Activated CD8-positive, alpha-beta T cell treated with anti-CD3 and anti-CD28 coated beads for 36 hours (primary cell): ENCODE data around the gene GALNT7. TPM values are rescaled to one million over a fixed set of nuclear protein-coding genes. Genes with fewer than 3 reads are reported as not detected.

Experiments
- ATAC-seq: fragments of 200-7000 bp; cut with Tn5 transposase; one replicate; pipeline ENCODE4 v1.10.0; 2021; ENCODE audit warnings: mild to moderate bottlenecking, moderate library complexity
- CTCF ChIA-PET: fragments of 350-600 bp; sonication (Branson Sonifier 250); formaldehyde crosslinking; loops from one replicate; lab custom pipeline; 2021; ENCODE audit warnings: antibody characterized with exemption; lab: Charles Lee
- POLR2A ChIA-PET: fragments of 350-600 bp; sonication (Branson Sonifier 250); formaldehyde crosslinking; loops from one replicate; lab custom pipeline; 2021; ENCODE audit warnings: antibody characterized with exemption; lab: Charles Lee
- DNase-seq: peaks from one replicate; pipeline ENCODE4 v3.0.0-alpha.2; 2020
- H3K27ac Mint-ChIP-seq: one replicate; pipeline ENCODE4 v1.8.0; 2021; ENCODE audit warnings: mild to moderate bottlenecking, mixed read lengths
- H3K27me3 Mint-ChIP-seq: one replicate; pipeline ENCODE4 v1.8.0; 2021; ENCODE audit warnings: mixed read lengths
- H3K36me3 Mint-ChIP-seq: one replicate; pipeline ENCODE4 v1.8.0; 2021; ENCODE audit warnings: low read depth, mixed read lengths
- H3K4me1 Mint-ChIP-seq: one replicate; pipeline ENCODE4 v1.8.0; 2021; ENCODE audit warnings: low read depth, mixed read lengths
- H3K4me3 Mint-ChIP-seq: one replicate; pipeline ENCODE4 v1.8.0; 2021; ENCODE audit warnings: mild to moderate bottlenecking, moderate library complexity, mixed read lengths
- H3K9me3 Mint-ChIP-seq: one replicate; pipeline ENCODE4 v1.8.0; 2021; ENCODE audit warnings: mixed read lengths
- intact Hi-C: fragments of 100-400 bp; cut with micrococcal nuclease; formaldehyde crosslinking; loops from one replicate; pipeline ENCODE4 v1.10.0; 2022
- total RNA-seq, 2 experiments: library from RNA; stranded (reverse); gene quantifications; one replicate each; pipeline ENCODE4 v1.2.3, GENCODE V29; 2021
- TF ChIP-seq, protein P1 (sequence below): fragments of 200-600 bp; IDR thresholded peaks from one replicate; pipeline ENCODE4 v1.8.0; 2022; ENCODE audit warnings: antibody characterized with exemption, mild to moderate bottlenecking

Gene GALNT7
- total RNA-seq, 2 experiments from 2014 or later = 10.2 to 10.4 TPM

DNA sequence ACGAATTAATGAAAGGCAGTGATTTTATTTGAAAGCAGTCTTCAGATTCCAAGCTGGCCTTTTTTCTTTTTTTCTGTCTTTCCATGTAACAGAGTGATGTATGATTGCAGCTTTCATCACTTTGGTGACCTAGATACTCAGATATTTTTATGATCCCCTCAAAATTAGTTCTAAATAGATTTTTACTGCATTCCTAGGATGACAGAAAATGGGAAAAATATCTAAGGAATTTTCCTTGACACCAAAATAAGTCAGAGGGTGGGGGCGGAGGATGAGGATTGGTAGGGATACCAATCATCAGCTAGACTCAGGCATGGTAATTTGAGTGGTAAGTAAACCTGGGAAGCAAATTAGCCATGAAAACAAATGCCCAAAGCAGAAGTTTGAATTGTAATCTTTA lies 177.5 kb downstream of the GALNT7 start:
- TF ChIP-seq, protein P1, sequence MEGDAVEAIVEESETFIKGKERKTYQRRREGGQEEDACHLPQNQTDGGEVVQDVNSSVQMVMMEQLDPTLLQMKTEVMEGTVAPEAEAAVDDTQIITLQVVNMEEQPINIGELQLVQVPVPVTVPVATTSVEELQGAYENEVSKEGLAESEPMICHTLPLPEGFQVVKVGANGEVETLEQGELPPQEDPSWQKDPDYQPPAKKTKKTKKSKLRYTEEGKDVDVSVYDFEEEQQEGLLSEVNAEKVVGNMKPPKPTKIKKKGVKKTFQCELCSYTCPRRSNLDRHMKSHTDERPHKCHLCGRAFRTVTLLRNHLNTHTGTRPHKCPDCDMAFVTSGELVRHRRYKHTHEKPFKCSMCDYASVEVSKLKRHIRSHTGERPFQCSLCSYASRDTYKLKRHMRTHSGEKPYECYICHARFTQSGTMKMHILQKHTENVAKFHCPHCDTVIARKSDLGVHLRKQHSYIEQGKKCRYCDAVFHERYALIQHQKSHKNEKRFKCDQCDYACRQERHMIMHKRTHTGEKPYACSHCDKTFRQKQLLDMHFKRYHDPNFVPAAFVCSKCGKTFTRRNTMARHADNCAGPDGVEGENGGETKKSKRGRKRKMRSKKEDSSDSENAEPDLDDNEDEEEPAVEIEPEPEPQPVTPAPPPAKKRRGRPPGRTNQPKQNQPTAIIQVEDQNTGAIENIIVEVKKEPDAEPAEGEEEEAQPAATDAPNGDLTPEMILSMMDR = no peak
- Mint-ChIP-seq H3K27me3 (peaks cover 1% of the 10 kb centered on the region), H3K27ac (no peak overlapping the region), H3K4me1 (no peaks in the 10 kb centered on the region), H3K4me3 (no peak overlapping the region), H3K9me3 (no peaks in the 10 kb centered on the region), H3K36me3 (no peaks in the 10 kb centered on the region)
- ATAC-seq (no peak), DNase-seq (no peak)
- ChIA-PET POLR2A (interaction anchor here (0.6 to 3.1 kb wide), 3 partner anchors 11 to 108 kb away, joined by 3 to 24 read pairs (median 4); partner anchors contain the start of gene HMGB2), CTCF (interaction anchor here (1.0 to 2.6 kb wide), 3 partner anchors 9 to 332 kb away, joined by 3 to 10 read pairs (median 4); partner anchors contain the start of gene HMGB2)
- intact Hi-C loops = no loop called here

DNA sequence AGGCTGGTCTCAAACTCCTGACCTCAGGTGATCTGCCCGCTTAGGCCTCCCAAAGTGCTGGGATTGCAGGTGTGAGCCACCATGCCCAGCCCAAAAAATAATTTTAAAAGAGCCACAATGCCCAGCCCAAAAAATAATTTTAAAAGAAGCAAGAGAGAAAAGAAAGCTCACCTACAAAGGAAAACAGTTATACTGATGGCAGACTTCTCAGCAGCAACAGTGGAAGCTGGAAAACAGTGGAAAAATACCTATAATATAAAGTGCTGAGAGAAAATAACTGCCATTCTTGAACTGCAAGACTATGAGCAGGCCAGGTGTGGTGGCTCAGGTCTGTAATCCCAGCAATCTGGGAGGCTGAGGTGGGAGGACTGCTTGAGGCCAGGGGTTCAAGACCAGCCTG lies 178.9 kb downstream of the GALNT7 start:
- Mint-ChIP-seq H3K27ac (no peak overlapping the region), H3K9me3 (no peaks in the 10 kb centered on the region), H3K27me3 (peaks cover 1% of the 10 kb centered on the region), H3K36me3 (no peaks in the 10 kb centered on the region), H3K4me1 (no peaks in the 10 kb centered on the region), H3K4me3 (no peak overlapping the region)
- ATAC-seq (no peak), DNase-seq (no peak)
- intact Hi-C loops = no loop called here
- CTCF ChIA-PET = interaction anchor here (1.0 to 2.6 kb wide), 4 partner anchors 13 to 69 kb away, joined by 3 to 10 read pairs (median 4); partner anchors contain the start of gene HMGB2
- TF ChIP-seq, protein P1 = no peak
- POLR2A ChIA-PET = interaction anchor here (3.1 kb wide), 1 partner anchor 13 kb away, joined by 24 read pairs; the partner anchor contains the start of gene HMGB2

DNA sequence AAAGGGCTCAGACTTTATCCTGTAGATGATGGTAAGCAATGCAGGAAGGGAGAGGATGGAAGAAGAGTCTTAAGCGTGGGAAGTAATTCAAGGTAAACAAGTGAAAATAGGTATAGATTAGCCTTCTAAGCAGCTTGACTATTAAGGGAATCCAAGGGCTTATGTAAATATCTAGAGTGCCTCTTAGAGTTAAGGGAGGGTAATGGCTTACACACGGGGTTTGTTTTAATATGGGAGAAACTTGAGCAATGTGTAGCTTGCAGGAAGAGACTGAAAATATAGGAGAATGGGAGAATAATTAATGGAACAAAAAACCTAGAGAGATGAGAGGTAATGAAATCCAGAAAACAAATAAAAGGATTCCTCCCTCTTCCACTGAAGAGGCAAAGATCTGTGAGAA lies 189.3 kb downstream of the GALNT7 start:
- H3K27ac Mint-ChIP-seq = no peak overlapping the region
- no peak for DNase-seq
- no peak for ATAC-seq
- H3K4me3 Mint-ChIP-seq = no peak overlapping the region
- POLR2A ChIA-PET = interaction anchor here (0.7 kb wide), 1 partner anchor 12 kb away, joined by 3 read pairs; no protein-coding TSS in a partner anchor
- peaks cover 6% of the 10 kb centered on the region for H3K27me3 Mint-ChIP-seq
- intact Hi-C loops = no loop called here
- CTCF ChIA-PET = no interaction called here
- TF ChIP-seq, protein P1 = no peak
- H3K36me3 Mint-ChIP-seq = no peaks in the 10 kb centered on the region
- no peaks in the 10 kb centered on the region for H3K4me1 Mint-ChIP-seq
- no peaks in the 10 kb centered on the region for H3K9me3 Mint-ChIP-seq

DNA sequence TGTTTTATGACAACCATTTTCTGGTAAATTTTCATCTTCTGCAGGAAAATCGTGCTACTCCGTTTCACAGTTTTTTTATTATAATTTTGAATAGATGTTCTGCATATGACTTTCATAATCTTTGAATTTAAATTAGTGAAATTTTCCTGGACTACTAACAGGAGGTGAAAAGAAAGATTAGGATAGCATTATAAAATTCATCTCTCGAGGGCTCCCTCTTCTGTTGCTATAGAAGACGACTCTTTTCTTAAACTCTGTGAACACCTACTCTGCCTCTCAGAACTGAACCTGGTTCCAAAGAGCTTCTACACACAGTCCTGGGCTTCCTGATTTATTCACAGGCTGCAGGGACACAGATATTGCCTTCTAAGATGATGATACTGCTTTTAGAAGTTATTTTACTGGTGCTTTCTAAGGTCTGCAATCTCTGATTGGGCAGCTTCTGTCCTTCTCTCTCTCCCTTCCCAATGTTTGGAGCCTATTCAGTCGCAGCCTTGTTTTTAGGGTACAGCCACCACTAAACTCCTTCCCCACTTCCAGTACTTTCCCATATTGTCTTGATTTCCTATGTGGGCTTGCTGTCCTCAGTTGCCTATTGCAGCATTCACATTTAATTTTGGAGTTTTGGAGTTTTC lies 192.1 kb downstream of the GALNT7 start:
- intact Hi-C loops = no loop called here
- peaks cover 3% of the 10 kb centered on the region for H3K4me1 Mint-ChIP-seq
- peaks cover 6% of the 10 kb centered on the region for H3K27me3 Mint-ChIP-seq
- no peaks in the 10 kb centered on the region for H3K9me3 Mint-ChIP-seq
- CTCF ChIA-PET = interaction anchor here (0.8 to 1.0 kb wide), 2 partner anchors 11 to 28 kb away, joined by 3 to 4 read pairs; no protein-coding TSS in a partner anchor
- DNase-seq = no peak
- ATAC-seq = no peak
- POLR2A ChIA-PET = no interaction called here
- no peak overlapping the region for H3K27ac Mint-ChIP-seq
- H3K36me3 Mint-ChIP-seq = no peaks in the 10 kb centered on the region
- no peak overlapping the region for H3K4me3 Mint-ChIP-seq
- TF ChIP-seq, protein P1 = no peak

DNA sequence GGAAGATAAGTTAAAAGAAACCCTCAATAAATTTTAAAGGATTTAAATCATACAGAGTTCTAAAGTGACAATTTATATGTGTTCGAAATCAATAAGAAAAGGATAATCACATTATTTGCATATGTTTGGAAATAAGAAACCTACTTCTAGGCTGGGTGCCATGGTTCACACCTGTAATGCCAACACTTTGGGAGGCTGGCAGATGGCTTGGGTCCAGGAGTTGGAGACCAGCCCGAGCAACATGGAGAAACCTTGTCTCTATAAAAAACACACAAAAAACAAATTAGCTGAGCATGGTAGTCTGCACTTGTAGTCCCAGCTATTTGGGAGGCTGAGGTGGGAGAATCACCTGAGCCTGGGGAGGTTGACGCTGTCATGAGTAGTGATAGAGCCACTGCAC lies 194.1 kb downstream of the GALNT7 start:
- Mint-ChIP-seq H3K9me3 (no peaks in the 10 kb centered on the region), H3K36me3 (peaks cover 1% of the 10 kb centered on the region), H3K4me3 (no peak overlapping the region), H3K4me1 (peaks cover 18% of the 10 kb centered on the region), H3K27me3 (peaks cover 6% of the 10 kb centered on the region), H3K27ac (no peak overlapping the region)
- ATAC-seq = no peak
- ChIA-PET CTCF (no interaction called here), POLR2A (interaction anchor here (0.6 kb wide), 1 partner anchor 666 kb away, joined by 3 read pairs; no protein-coding TSS in a partner anchor)
- TF ChIP-seq, protein P1 = no peak
- no peak for DNase-seq
- intact Hi-C loops = no loop called here
